GM19351 (cell line): ENCODE data around the gene ZNF778.
"Not testable (repeated sequence)": the region's sequence is repeated elsewhere in the genome, so short reads cannot be mapped to it uniquely, and the experiment has no call there.

Experiments used
- ATAC-seq: cut with Tn5 transposase; IDR thresholded peaks from one replicate; pipeline ENCODE4 v1.9.1; 2021; ENCODE audit warnings: mild to moderate bottlenecking, moderate library complexity; ENCODE audit not compliant: unreplicated experiment

Gene ZNF778

DNA sequence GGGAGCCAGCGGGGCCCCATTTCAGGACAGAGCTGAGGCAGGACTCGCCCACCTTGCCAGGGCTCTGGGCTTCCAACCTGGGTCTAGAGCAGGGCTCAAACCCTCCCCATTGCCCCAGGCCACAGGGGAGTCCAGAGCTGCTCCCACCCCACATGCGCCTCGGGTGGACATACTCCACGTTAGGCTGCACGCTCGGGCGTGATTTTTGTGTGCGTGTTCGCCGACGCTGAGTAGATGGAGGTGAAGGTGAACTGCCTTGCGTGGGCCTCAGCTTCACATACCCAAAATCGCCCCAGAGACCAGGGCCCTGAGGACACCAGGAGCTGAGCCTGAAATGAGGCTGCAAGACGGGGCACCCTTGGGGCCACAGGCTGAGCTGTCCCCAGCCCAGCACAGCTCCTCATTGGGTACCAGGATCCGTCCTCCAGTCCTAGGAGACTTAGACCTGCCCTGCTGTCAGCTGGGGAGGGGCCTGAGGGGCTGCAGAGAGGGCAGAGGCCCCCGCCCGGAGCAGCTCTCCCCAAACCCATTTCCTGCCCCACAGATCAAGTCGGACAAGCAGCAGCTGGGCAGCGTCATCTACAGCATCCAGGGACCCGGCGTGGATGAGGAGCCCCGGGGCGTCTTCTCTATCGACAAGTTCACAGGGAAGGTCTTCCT lies 37.7 kb upstream of the ZNF778 start:
- no peak for ATAC-seq

GRCh38 chr16:89183463-89183862 lies 34.0 kb upstream of the ZNF778 start:
- no peak for ATAC-seq

DNA sequence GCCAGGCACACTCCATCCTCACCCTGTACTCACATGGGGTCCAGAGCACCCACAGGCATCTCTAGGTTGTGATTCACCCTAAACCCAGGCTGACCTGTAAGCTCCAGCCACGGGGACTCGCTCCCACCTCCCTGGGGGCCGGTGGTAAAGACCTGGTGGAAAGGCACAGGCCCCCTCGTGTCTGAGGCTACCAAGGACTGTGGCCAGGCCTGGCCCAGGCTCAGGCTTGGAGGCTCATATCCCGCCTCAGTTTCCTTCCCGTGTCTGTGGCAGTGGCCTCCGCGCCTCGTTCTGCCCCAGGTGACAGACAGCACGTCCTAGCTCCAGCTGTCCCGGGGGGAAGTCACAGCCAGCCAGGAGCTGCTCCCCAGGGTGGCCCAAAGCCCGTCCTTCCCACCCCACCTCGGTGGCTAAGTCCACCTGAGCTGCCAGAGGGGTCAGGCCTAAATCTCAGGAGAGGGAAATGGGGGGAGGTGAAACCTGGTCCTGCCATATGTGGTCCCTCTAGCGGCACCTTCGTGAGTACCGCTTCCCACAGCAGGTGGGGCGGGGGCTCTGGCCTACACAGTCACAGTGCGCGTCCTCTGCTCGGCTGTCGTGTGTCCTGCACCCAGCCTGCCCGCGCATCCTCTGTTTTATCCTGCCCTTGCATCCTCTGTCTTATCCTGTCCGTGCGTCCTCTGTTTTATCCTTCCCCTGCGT lies 33.4 kb upstream of the ZNF778 start:
- ATAC-seq, result no peak

GRCh38 chr16:89184677-89184932 lies 32.9 kb upstream of the ZNF778 start:
- no peak for ATAC-seq

DNA sequence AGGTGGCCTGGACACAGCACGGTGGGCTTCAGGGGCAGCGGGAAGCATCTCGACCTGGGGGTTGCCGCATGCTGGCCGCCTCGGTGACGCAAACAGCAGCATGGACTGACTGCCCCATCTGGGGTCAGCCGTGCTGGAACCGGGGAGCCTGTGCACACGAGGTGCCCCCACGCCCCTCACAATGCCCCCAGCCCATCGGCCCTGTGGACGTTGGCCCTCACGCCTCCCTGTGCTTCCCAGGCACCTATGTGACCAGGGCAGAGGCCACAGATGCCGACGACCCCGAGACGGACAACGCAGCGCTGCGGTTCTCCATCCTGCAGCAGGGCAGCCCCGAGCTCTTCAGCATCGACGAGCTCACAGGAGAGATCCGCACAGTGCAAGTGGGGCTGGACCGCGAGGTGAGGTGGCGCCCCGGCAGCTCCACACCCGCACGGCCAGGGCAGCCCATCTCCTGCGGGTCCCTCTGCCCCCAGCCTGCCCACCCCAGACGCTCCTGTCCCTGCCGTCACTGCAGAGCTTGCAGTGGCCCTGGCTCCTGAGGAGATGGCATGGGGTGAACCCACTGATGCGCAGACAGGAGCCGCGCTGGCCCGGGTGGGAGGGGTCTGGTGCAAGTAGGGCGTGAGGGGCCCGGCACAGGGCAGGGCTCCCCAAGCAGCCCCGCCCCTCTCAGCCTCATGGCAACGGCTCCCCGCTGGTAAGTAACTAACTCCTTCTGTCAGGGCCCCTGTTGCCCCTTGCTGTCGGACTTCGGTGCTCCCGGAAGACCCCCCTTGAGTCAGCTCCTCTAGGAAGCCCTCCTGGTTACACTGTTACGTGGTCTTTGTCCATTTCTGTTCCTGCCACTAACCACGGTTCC lies 32.3 kb upstream of the ZNF778 start:
- ATAC-seq, result no peak

GRCh38 chr16:89185887-89186592 lies 31.5 kb upstream of the ZNF778 start:
- not testable (repeated sequence) for ATAC-seq

- ATAC-seq, result not testable (repeated sequence)
These were observed 30.9 kb upstream of the ZNF778 start for GRCh38 chr16:89186593-89187031.

GRCh38 chr16:89187032-89187769 lies 30.3 kb upstream of the ZNF778 start:
- no peak for ATAC-seq

DNA sequence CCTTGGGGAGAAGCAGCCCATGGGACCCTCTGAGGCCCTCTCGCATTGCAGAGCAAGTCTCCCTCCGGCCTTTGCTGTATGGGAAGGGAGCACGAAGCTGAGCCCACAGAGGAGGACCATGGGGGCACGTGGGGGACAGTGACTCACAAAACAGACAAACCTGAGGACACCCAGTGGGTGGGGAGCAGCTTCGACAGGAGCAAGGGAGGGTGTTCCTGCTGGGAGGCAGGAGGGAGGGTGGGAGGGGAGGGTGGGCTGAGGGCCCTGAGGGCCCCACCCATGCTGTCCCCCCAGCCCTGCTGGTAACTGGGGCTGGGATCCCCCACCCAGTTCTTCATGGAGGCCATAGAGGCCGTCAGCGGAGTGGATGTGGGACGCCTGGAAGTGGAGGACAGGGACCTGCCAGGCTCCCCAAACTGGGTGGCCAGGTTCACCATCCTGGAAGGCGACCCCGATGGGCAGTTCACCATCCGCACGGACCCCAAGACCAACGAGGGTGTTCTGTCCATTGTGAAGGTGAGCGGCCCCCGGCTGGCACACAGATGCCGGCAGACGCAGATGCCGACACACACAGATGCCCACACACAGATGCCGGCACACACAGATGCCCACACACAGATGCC lies 29.6 kb upstream of the ZNF778 start:
- no peak for ATAC-seq

DNA sequence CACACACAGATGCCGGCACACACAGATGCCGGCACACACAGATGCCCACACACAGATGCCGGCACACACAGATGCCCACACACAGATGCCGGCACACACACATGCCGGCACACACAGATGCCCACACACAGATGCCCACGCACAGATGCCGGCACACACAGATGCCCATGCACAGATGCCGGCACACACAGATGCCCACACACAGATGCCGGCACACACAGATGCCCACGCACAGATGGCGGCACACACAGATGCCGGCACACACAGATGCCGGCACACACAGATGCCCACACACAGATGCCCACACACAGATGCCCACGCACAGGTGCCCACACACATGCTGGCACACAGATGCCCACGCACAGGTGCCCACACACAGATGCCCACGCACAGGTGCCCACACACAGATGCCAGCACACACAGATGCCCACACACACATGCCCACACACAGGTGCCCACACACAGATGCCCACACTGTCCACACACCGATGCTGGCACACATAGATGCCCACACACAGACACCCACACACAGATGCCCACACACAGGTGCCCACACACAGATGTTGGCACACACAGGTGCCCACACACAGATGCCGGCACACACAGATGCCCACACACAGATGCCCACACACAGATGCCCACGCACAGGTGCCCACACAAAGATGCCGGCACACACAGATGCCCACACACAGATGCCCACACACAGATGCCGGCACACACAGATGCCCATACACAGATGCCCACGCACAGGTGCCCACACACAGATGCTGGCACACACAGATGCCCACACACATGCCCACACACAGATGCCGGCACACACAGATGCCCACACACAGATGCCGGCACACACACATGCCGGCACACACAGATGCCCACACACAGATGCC lies 28.8 kb upstream of the ZNF778 start:
- ATAC-seq, result not testable (repeated sequence)

GRCh38 chr16:89189358-89190025 lies 28.0 kb upstream of the ZNF778 start:
- no peak for ATAC-seq

GRCh38 chr16:89190150-89190958 lies 27.1 kb upstream of the ZNF778 start:
- ATAC-seq, result no peak

- ATAC-seq, result no peak
These were observed 26.2 kb upstream of the ZNF778 start for GRCh38 chr16:89191033-89191900.

DNA sequence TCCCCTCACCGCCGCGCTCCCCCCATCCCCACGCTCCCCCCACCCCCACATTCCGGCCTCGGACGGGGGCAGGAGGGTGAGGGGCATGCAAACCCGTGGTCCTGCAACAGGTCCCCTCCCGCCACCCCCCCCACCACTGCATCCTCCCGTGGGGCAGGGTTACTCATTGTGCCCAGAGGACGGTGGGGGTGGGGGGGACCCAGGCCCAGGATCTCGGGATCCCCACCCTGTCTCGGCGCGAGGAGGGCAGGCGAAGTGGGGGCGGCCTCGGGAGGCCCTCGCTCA lies 25.7 kb upstream of the ZNF778 start:
- ATAC-seq, result no peak

DNA sequence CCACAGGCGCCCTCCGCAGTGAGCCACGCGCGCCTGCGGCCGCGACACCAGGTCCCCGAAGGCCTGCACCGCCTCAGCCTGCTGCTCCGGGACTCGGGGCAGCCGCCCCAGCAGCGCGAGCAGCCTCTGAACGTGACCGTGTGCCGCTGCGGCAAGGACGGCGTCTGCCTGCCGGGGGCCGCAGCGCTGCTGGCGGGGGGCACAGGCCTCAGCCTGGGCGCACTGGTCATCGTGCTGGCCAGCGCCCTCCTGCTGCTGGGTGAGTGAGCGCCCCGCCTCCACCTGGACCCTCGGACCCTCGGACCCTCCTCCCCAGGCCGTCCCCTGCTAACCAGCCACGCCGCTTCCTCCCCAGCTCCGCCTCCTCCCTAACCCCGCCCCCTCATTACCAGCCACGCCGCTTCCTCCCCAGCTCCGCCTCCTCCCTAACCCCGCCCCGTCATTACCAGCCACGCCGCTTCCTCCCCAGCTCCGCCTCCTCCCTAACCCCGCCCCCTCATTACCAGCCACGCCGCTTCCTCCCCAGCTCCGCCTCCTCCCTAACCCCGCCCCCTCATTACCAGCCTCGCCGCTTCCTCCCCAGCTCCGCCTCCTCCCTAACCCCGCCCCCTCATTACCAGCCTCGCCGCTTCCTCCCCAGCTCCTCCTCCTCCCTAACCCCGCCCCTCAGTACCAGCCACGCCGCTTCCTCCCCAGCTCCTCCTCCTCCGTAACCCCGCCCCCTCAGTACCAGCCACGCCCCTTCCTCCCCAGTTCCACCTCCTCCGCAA lies 25.1 kb upstream of the ZNF778 start:
- not testable (repeated sequence) for ATAC-seq

GRCh38 chr16:89192956-89193575 lies 24.4 kb upstream of the ZNF778 start:
- ATAC-seq, result no peak
